GM10847 (cell line): ENCODE measurements around the gene RAB3B.

Source experiments
- POLR2A ChIP-seq: IDR thresholded peaks from 2 replicates; pipeline ENCODE4 v1.6.1; 2011; ENCODE audit not compliant: insufficient read length; ENCODE audit errors: extremely low read depth

Gene RAB3B

DNA sequence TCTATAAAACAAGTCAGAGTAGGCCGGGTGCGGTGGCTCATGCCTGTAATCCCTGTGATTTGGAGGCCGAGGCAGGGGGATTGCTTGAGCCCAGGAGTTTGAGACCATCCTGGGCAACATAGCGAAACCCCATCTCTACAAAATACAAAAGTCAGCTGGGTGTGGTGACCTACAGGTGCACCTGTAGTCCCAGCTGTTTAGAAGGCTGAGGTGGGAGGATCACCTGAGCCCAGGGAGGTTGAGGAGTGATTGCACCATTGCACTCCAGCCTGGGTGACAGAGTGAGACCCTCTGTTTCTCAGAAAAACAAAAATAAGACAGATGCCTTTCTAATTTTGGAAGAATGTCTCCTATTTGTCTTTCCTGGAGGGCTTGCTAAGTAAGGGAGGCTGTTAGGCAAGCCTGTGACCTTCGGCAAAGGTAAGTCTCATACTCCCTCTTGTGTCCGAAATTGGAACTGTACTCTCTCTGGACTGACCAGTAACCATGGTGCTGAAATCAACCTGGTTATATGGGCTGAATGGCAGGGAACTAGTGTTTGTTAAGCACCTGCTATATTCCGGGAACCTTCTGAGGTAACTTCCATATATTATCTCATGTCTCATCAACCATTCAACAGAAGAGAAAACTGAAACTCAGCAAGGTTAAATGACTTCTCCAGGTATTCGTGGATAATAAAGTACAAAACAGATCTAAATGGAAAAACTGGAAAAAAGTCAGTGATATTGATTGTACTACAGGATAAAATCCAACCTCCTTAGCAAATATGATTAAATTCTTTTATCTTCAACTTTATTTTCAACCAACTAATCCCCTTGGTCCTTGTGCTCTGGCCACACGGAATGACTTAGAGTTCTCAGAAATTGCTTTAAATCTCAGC lies 11.8 kb upstream of the RAB3B start:
- no peak for TF ChIP-seq POLR2A

DNA sequence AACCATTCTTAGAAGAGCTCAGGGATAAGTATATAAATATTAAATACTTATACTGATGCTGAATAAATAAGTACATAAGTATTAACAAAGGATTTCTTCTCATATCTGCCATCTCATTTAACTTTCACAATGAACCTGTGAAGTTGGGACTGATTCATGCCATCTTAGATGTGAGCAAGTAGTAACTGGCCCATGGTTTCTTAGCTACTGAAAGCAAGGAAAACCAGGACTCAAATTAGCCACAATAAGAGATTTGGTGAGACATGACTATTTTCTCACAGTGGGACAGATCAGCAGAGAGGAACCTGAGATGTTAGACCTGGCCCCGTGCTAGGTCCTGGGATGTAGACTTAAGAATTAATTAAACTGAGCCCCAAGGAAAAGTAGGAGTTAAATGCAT lies 8.2 kb upstream of the RAB3B start:
- TF ChIP-seq POLR2A: no peak

DNA sequence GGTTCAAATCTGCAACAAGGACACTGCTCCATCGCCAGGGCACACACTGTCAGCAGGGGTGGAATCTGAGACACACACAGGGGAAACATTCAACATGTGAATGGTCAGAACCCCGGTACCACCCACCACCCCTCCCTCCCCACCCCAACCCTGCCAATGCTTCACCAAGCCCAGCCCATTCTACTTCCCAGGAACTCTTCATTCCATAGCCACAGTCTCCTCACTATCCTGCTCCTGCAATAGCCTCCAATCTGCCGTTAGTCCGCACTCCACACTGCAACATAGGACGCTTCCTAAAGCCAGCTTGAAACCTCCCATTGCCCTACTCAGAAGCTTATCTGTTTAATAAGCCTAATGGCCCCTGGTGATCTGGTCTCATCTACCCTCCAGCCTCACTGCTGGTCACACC lies 7.5 kb upstream of the RAB3B start:
- TF ChIP-seq POLR2A: no peak

DNA sequence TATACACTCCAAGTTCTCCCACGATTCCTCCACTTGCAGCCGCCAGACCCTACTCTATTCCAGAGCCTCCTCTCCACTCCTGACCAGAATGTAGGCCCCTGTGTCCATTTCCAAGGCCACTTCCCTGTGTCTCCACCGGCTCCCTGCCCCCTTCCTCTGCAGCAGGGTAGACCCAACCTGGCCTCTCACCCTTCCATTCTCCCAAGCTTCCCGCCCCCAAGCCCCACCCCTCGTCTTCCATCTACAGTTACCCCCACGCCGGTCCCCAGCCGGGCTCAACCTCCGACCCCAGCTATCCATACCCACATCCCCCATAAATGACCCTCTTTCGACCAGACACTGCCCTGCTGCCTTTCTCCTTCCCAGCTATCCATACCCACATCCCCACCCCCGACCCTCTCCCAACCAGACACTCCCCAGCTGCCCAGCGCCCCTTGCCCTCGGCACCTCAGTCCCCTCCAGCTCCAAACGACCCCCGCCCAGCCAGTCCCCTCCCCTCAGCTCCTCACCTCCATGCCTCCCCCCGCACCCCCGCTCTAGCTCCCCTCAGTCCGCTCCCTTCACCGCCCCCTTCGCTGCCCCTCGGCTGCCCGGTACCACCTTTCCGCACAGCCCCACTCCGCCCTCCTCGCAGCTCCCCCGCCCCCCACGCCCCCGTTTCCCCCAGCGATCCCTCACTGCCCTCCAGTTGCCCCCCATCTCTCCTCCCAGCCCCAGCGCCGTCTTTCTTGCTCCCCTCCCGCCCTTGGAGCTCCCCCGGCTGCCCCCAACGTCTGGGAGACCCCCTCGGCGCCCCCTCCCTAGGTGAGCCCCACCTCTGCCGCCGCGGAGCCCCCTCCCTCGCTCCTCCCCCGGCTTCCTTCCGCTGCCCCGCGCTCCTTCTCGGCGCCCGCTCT lies 670 bp downstream of the RAB3B start:
- TF ChIP-seq POLR2A: no peak

DNA sequence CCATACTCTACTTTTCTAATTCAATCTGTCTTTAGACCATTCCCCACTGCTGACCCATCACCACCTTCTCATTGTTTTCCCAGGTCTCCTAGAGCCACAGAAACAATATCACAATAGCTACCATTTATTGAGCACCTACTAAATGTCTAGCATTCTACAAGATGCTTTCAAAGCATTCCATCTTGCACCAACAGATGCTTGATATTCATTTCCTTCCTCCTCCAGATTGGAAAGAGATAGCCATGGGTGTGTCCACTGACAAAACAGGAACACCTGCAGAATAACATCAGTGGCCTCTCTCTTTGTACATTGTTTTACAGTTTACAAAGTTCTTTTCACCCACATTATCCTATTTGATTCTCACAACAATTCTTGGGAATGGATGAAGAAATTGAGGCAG lies 2.2 kb downstream of the RAB3B start:
- no peak for TF ChIP-seq POLR2A

DNA sequence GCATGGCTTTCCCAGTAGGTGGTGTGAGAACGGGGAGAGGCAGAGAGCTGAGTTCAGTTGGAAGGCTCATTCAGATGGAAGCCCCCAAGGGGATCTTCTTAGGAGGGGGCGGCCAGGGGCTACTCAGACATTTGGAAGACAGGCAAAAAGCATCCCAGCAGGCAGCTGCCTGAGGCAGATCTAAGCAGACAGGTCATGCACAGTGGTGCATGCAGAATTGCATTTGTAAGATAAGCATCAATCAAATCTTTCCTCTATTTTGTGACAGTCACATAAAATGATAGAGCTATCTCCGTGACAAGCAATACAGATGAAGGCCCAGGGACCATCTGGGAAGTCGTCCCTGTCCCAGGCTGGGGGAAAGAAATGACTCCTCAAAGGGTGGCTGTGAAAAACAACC lies 3.8 kb downstream of the RAB3B start:
- no peak for TF ChIP-seq POLR2A

DNA sequence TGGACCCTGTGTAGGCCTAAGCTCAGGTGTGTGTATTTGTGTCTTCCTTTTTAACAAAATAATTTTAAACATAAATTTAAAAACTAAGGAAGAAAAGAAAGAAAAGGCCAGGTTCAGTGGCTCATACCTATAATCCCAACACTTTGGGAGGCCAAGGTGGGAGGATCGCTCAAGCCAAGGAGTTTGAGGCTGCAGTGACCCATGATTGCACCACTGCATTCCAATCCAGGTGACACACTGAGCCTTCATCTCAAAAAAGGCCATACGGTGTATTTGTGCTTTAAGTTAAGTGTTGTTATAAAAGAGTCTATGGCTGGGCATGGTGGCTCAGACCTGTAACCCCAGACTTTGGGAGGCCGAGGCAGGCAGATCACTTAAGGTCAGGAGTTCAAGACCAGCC lies 8.3 kb downstream of the RAB3B start:
- no peak for TF ChIP-seq POLR2A

DNA sequence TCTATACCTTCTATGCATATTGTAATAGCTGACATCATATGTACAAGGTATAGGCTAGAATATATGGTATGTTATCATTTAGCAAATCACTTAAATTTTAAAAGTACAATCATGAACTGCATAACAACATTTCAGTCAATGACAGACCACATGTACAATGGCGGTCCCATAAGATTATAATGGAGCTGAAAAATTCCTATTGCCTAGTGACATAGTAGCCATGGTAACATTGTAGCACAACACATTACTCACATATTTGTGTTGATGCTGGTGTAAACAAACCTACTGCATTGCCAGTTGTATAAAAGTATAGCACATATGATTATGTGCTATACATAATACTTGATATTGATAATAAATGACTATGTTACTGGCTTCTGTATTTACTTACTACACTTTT lies 8.9 kb downstream of the RAB3B start:
- TF ChIP-seq POLR2A: no peak

DNA sequence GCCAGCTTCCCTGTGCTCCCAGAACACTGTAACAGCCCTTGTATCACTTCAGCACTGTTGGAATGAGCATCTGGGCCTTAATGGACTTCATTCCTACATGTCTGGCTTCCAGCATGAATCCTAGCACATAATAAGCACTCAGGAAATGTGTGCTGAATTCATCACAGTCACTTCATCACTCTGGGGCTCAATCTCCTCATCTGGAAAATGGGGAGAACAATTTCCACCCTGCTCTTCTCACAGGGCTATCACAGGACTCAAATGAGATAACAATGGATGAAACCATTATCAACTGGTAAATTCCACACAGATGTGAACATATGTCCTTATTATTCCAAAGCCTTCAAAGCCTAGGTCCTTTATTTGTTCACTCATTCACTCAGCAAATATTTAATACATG lies 12.4 kb downstream of the RAB3B start:
- no peak for TF ChIP-seq POLR2A

DNA sequence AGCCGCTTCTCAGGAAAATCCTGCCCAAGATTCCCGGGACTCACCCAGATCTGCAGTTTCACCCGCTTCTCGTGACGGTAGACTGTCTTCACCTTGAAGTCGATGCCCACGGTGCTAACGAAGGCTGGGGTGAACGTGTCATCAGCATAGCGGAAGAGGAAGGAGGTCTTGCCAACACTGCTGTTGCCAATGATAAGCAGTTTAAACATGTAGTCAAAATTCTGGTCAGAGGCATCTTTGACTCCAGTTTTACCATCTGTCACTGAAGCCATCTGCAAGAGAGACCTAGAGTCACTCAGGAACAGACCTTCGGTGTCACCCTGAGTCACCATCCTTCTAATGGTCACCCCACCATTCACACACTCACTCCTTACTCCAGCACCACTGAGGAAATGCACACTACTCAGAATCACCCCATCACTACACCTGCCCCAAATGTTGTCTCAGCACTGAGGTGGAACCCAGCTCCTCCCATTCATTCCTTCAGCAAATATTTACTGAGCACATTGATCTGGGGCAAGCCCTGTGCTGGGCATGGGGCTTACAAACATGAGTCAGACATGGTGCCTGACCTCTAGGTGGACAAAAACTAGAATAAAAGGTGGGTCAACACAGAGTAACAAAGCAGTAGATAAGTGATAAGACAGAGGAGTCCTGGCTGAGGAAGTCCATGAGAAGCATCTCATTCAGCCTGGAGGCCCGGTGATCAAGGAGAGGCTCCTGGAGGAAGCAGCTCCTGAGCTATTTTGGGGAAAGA lies 13.5 kb downstream of the RAB3B start:
- TF ChIP-seq POLR2A: no peak

DNA sequence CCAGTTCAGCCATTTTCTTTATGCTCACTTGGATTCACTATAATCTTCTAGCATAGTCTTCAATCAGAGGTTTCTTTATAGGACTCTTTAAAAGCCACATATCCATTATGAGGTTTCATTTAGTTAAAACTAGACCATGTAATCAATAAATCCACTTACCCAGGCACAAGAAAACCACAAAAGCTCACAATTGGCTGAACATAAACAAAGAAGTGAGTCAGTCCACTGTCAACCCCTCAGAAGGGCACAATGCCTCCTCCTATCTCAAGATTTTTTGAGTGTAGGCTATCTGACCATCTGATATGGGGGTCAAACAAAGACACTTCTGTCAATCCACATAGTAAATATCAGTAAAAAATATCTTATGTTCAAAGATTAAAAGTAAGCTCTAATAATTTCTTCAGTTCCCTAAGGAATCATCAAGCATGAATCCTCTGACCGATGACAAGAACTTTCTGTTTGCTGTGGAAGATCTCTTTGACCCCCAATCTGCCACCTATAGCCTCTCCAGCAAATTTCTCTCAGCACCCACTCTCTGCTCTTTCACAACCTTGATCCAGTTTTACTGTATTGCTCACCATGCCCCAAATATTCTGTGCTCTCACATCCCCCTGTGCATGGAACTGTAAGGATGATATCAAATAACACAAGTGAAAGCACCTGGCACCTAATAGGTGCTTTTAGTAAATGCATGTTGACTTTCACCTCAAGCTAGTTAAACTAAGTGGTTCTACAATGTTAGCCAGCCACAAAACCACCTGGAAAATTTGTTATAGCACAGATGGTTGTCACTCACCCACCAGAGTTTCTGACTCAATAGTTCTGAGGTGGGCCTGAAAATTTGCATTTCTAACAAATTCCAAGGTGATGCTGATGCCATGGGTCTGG lies 16.7 kb downstream of the RAB3B start:
- TF ChIP-seq POLR2A: no peak

DNA sequence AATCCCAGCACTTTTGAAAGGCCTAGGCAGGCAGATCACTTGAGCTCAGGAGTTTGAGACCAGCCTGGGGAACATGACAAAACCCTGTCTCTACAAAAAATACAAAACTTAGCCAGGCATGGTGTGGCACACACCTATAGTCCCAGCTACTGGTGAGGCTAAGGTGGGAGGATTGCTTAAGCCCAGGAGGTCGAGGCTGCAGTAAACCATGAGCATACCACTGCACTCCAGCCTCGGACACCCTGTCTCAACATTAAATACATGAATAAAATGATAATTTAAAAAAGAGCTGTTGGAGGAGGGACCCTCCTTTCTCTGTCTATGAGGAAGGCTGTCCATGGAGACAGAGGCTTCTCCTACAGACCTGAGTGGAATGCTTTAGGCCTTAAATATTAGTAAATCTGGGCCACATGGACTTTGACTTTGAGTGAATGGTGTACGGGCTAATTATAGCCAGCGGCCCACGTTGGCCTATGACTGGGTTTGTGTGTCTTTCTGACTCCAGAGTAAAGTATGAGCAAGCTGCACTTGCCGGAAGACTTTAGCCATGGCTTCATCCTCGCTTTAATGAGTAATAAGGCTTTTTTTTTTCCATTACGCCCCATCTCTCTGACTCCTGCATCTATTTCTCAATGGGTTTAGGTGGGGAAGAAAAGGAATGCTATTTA lies 21.3 kb downstream of the RAB3B start:
- TF ChIP-seq POLR2A: no peak

DNA sequence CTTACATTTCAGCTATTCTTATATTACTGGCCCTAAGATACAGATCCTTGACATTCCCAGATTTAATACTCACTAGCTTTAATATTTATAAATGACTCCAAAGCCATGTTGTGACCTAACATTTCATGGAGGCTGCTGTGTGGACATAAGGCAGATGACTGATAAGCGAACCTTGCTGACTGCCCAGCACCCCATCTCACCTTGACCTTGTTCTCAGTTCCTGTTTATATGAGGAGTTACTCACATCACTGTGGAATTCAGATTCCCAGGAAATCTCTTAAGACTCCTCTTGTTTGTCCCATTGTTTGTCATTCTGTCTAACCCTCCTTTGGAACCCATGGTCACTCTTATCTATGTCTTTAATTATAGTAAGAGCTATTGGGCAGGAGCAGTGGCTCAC lies 21.9 kb downstream of the RAB3B start:
- TF ChIP-seq POLR2A: no peak

DNA sequence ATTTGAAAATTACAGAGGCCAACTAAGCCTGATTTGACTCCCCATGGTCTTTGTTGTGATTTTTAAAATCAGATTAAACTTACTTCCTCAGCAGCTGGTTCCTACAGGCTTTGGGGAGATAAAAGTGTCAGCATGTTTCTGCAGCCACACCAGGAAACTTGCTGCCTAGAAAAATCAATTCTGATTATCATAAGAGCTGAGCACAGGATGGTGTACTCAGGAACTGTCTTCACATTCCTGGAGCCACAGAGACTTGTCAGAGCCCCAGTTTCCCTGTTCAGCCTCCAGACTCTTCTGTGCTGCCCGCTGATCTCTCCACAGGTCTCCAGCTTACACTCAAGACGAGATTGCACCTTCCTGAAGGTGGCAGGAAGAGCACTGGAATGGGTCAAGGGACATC lies 23.9 kb downstream of the RAB3B start:
- no peak for TF ChIP-seq POLR2A
